ENCODE measurements around the gene NSD1. TPM values are rescaled to one million over a fixed set of nuclear protein-coding genes. Genes with fewer than 3 reads are reported as not detected.

Gene NSD1
- total and polyA plus RNA-seq, 2 experiments from 2014 or later, result 26.6 to 28.8 TPM

DNA sequence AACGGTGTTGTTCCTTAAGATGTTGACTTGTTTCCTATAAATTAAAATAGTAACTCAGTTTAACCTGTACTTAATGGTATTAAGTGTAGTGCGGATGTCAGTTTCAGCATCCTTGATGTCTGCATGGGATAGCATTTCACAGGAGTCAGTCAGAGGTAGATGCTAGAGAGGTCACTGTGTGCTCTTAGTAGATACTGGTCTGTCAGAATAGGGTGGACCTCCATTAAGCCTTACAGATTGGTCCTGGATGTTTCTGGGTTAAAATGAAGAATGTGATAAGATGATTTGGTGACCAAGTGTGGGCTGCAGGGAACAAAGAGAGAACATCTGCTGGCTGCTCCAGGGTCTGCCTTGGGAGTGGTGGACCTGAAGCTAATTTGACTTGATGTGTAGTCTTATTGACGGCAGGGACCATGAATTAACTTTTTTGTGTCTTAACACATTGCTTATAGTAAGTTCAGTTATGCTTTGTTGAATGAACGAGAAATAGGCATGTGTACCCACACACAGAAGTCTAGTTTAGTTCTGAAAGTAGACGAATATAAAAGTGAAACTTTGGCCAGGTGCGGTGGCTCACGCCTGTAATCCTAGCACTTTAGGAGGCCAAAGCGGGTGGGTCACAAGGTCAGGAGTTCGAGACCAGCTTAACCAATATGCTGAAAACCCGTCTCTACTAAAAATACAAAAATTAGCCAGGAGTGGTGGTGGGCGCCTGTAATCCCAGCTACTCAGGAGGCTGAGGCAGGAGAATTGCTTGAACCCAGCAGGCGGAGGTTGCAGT is 157.4 kb downstream of the NSD1 start:
- 94% methylated on average over 12 of the region's 12 CpGs for WGBS (ENCODE audit: low lambda C conversion rate, missing lambda C conversion rate)
- no peaks in the 10 kb centered on the region for H3K27me3 ChIP-seq
- H3K79me2 ChIP-seq, result no peaks in the 10 kb centered on the region
- no peak overlapping the region for H3K27ac ChIP-seq
- no peak overlapping the region for H3K4me2 ChIP-seq
- H3K4me1 ChIP-seq (ENCODE audit: insufficient read depth), result no peaks in the 10 kb centered on the region
- no peaks in the 10 kb centered on the region for H4K20me1 ChIP-seq (ENCODE audit: insufficient read depth, poor library complexity, severe bottlenecking)
- TF ChIP-seq EZH2 (IDR thresholded peaks at IDR 0.05; ENCODE audit: borderline replicate concordance) (no peak), EZH2phosphoT487 (IDR thresholded peaks at IDR 0.05; ENCODE audit: low read depth, severe bottlenecking, unreplicated experiment) (no peak)
- TF ChIP-seq, protein P1, sequence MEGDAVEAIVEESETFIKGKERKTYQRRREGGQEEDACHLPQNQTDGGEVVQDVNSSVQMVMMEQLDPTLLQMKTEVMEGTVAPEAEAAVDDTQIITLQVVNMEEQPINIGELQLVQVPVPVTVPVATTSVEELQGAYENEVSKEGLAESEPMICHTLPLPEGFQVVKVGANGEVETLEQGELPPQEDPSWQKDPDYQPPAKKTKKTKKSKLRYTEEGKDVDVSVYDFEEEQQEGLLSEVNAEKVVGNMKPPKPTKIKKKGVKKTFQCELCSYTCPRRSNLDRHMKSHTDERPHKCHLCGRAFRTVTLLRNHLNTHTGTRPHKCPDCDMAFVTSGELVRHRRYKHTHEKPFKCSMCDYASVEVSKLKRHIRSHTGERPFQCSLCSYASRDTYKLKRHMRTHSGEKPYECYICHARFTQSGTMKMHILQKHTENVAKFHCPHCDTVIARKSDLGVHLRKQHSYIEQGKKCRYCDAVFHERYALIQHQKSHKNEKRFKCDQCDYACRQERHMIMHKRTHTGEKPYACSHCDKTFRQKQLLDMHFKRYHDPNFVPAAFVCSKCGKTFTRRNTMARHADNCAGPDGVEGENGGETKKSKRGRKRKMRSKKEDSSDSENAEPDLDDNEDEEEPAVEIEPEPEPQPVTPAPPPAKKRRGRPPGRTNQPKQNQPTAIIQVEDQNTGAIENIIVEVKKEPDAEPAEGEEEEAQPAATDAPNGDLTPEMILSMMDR (IDR thresholded peaks at IDR 0.05; ENCODE audit: poor library complexity), result no peak
- DNase-seq (ENCODE audit: low spot score), result no peak
- H3K9me2 ChIP-seq (replicated peaks; ENCODE audit: insufficient read depth), result no peaks in the 10 kb centered on the region
- H2AFZ ChIP-seq, result no peak overlapping the region
- no peaks in the 10 kb centered on the region for H3K36me3 ChIP-seq (replicated peaks; ENCODE audit: insufficient read depth, low read depth)
- no peaks in the 10 kb centered on the region for H3K9me3 ChIP-seq (ENCODE audit: low read depth)
- no peak overlapping the region for H3K4me3 ChIP-seq

DNA sequence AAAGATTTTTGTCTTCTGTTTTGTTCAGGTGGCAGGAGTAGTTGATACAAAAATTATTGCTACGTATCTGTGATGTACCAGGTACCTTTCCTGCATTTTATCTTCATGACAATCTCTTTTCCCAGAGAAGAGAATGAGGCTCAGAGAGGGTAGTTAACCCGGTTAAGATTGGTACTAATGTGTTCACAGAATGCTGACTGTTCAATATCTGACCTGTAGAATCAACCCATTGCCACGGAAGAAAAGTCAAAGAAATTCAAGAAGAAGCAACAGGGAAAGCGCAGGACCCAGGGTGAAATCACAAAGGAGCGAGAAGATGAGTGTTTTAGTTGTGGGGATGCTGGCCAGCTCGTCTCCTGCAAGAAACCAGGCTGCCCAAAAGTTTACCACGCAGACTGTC is 158.2 kb downstream of the NSD1 start:
- DNase-seq (ENCODE audit: low spot score), result no peak
- Histone ChIP-seq H3K9me3 (ENCODE audit: low read depth) (no peaks in the 10 kb centered on the region), H3K4me2 (no peak overlapping the region), H3K4me1 (ENCODE audit: insufficient read depth) (no peaks in the 10 kb centered on the region), H3K27me3 (no peaks in the 10 kb centered on the region), H2AFZ (no peak overlapping the region), H3K36me3 (replicated peaks; ENCODE audit: insufficient read depth, low read depth) (no peaks in the 10 kb centered on the region), H3K27ac (no peak overlapping the region), H3K9me2 (replicated peaks; ENCODE audit: insufficient read depth) (no peaks in the 10 kb centered on the region), H3K79me2 (no peaks in the 10 kb centered on the region), H3K4me3 (no peak overlapping the region), H4K20me1 (ENCODE audit: insufficient read depth, poor library complexity, severe bottlenecking) (no peaks in the 10 kb centered on the region)
- 95% methylated on average over 7 of the region's 7 CpGs for WGBS (ENCODE audit: low lambda C conversion rate, missing lambda C conversion rate)
- TF ChIP-seq, protein P1 (IDR thresholded peaks at IDR 0.05; ENCODE audit: poor library complexity), result no peak
- TF ChIP-seq EZH2 (IDR thresholded peaks at IDR 0.05; ENCODE audit: borderline replicate concordance) (no peak), EZH2phosphoT487 (IDR thresholded peaks at IDR 0.05; ENCODE audit: low read depth, severe bottlenecking, unreplicated experiment) (no peak)

DNA sequence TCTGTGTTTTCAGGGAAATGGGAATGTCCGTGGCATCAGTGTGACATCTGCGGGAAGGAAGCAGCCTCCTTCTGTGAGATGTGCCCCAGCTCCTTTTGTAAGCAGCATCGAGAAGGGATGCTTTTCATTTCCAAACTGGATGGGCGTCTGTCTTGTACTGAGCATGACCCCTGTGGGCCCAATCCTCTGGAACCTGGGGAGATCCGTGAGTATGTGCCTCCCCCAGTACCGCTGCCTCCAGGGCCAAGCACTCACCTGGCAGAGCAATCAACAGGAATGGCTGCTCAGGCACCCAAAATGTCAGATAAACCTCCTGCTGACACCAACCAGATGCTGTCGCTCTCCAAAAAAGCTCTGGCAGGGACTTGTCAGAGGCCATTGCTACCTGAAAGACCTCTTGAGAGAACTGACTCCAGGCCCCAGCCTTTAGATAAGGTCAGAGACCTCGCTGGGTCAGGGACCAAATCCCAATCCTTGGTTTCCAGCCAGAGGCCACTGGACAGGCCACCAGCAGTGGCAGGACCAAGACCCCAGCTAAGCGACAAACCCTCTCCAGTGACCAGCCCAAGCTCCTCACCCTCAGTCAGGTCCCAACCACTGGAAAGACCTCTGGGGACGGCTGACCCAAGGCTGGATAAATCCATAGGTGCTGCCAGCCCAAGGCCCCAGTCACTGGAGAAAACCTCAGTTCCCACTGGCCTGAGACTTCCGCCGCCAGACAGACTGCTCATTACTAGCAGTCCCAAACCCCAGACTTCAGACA is 160.4 kb downstream of the NSD1 start:
- Histone ChIP-seq H4K20me1 (ENCODE audit: insufficient read depth, poor library complexity, severe bottlenecking) (no peaks in the 10 kb centered on the region), H3K27ac (no peak overlapping the region), H3K27me3 (no peaks in the 10 kb centered on the region), H2AFZ (no peak overlapping the region), H3K9me2 (replicated peaks; ENCODE audit: insufficient read depth) (no peaks in the 10 kb centered on the region), H3K79me2 (peaks cover 4% of the 10 kb centered on the region), H3K4me1 (ENCODE audit: insufficient read depth) (no peaks in the 10 kb centered on the region), H3K36me3 (replicated peaks; ENCODE audit: insufficient read depth, low read depth) (no peaks in the 10 kb centered on the region), H3K9me3 (ENCODE audit: low read depth) (no peaks in the 10 kb centered on the region), H3K4me2 (no peak overlapping the region), H3K4me3 (no peak overlapping the region)
- WGBS (ENCODE audit: low lambda C conversion rate, missing lambda C conversion rate), result 96% methylated on average over 12 of the region's 12 CpGs
- no peak for TF ChIP-seq EZH2 (IDR thresholded peaks at IDR 0.05; ENCODE audit: borderline replicate concordance)
- TF ChIP-seq EZH2phosphoT487 (IDR thresholded peaks at IDR 0.05; ENCODE audit: low read depth, severe bottlenecking, unreplicated experiment), result no peak
- TF ChIP-seq, protein P1 (IDR thresholded peaks at IDR 0.05; ENCODE audit: poor library complexity), result no peak
- no peak for DNase-seq (ENCODE audit: low spot score)
